Caco-2 (cell line): ENCODE data around the gene COX5B. TPM values are rescaled to one million over a fixed set of nuclear protein-coding genes. Genes with fewer than 3 reads are reported as not detected.

Experiments used
- BruUV-seq: library from RNA; stranded (reverse); fragments of 400-500 nt; replicated peaks from 2 replicates; lab custom pipeline; 2021; lab: Mats Ljungman, UMichigan
- CTCF ChIA-PET: fragments of 300-600 bp; sonication (Branson Sonifier 250); formaldehyde crosslinking; loops from one replicate; lab custom pipeline; 2022; ENCODE audit warnings: antibody characterized with exemption; lab: Charles Lee
- POLR2A ChIA-PET: fragments of 300-600 bp; sonication (Branson Sonifier 250); formaldehyde crosslinking; loops from one replicate; lab custom pipeline; 2022; ENCODE audit warnings: antibody characterized with exemption; lab: Charles Lee
- DNase-seq, 2 experiments: peaks; one replicate each; pipeline versions ENCODE4 v3.0.0 to v3.0.0-alpha.2; 2020 to 2022
- H3K27me3 ChIP-seq: replicated peaks from 2 replicates; pipeline ENCODE4 v1.6.0; 2011; ENCODE audit warnings: low read length; ENCODE audit not compliant: control insufficient read depth, insufficient read depth
- H3K36me3 ChIP-seq: 2 replicates; pipeline ENCODE4 v1.5.1; 2011; ENCODE audit warnings: low read length; ENCODE audit not compliant: control insufficient read depth, insufficient read depth
- H3K4me1 ChIP-seq: fragments of 250-450 bp; sonication (Bioruptor Pico); 2 replicates; pipeline ENCODE4 v1.5.1; 2020; ENCODE audit warnings: mild to moderate bottlenecking
- H3K4me3 ChIP-seq: 2 replicates; pipeline ENCODE4 v1.5.1; 2011; ENCODE audit warnings: low read depth, mild to moderate bottlenecking, control low read depth, low read length
- H3K9me3 ChIP-seq: fragments of 250-450 bp; sonication (Bioruptor Pico); 2 replicates; pipeline ENCODE4 v1.5.1; 2020; ENCODE audit warnings: mild to moderate bottlenecking, moderate library complexity
- H3K27ac Mint-ChIP-seq: one replicate; pipeline ENCODE4 v1.8.0; 2022; ENCODE audit warnings: mixed read lengths; ENCODE audit not compliant: unreplicated experiment
- H3K27me3 Mint-ChIP-seq: one replicate; pipeline ENCODE4 v1.8.0; 2022; ENCODE audit warnings: mixed read lengths; ENCODE audit not compliant: insufficient read depth, unreplicated experiment
- H3K36me3 Mint-ChIP-seq: one replicate; pipeline ENCODE4 v1.8.0; 2022; ENCODE audit warnings: mild to moderate bottlenecking, mixed read lengths; ENCODE audit not compliant: insufficient read depth, unreplicated experiment
- H3K4me1 Mint-ChIP-seq: one replicate; pipeline ENCODE4 v1.8.0; 2022; ENCODE audit warnings: low read depth, mixed read lengths; ENCODE audit not compliant: unreplicated experiment
- H3K4me3 Mint-ChIP-seq: one replicate; pipeline ENCODE4 v1.8.0; 2022; ENCODE audit warnings: mild to moderate bottlenecking, moderate library complexity, mixed read lengths; ENCODE audit not compliant: unreplicated experiment
- H3K9me3 Mint-ChIP-seq: one replicate; pipeline ENCODE4 v1.8.0; 2022; ENCODE audit warnings: mixed read lengths; ENCODE audit not compliant: unreplicated experiment
- CTCF ChIP-seq, 2 experiments: fragments of 200-600 bp in 1 of 2; IDR thresholded peaks; 1 replicate in 1 of 2; 2 replicates in 1 of 2; pipeline versions ENCODE4 v1.5.1 to v1.8.0; 2011 to 2022; ENCODE audit warnings: antibody characterized with exemption in 1 of 2, control low read depth in 1 of 2, inconsistent platforms in 1 of 2, low read depth in 1 of 2, low read length in 1 of 2, mild to moderate bottlenecking in 1 of 2, moderate library complexity in 1 of 2; ENCODE audit not compliant: insufficient read depth in 1 of 2, severe bottlenecking in 1 of 2, unreplicated experiment in 1 of 2
- intact Hi-C: fragments of 100-400 bp; cut with micrococcal nuclease; formaldehyde crosslinking; loops from one replicate; pipeline ENCODE4 v1.10.0; 2022; ENCODE audit not compliant: unreplicated experiment
- total RNA-seq: library from RNA; stranded (reverse); gene quantifications from 2 replicates; pipeline ENCODE4 v1.2.3, GENCODE V29; 2022

The COX5B gene
- total RNA-seq, 1 experiment from 2014 or later: 313 TPM

- no peaks in the 10 kb centered on the region for H3K36me3 ChIP-seq
- TF ChIP-seq CTCF (IDR thresholded peaks at IDR 0.05; ENCODE audit: insufficient read depth in 1 of 2, low read depth in 1 of 2, low read length in 1 of 2, severe bottlenecking in 1 of 2, unreplicated experiment in 1 of 2): no peak
- no peaks in the 10 kb centered on the region for H3K27me3 ChIP-seq
- Mint-ChIP-seq H3K4me1 (no peaks in the 10 kb centered on the region), H3K9me3 (no peaks in the 10 kb centered on the region), H3K36me3 (no peaks in the 10 kb centered on the region), H3K27me3 (no peaks in the 10 kb centered on the region), H3K27ac (no peak overlapping the region), H3K4me3 (no peak overlapping the region)
- DNase-seq: no peak
- ChIA-PET CTCF (interaction anchor here (2.1 kb wide), 1 partner anchor 24 kb away, joined by 4 read pairs; the partner anchor contains the start of gene ACTR1B), POLR2A (no interaction called here)
- no TSS peak for BruUV-seq
- intact Hi-C loops: no loop called here
- peaks cover 5% of the 10 kb centered on the region; the same call in 1 of the 2 replicates for H3K4me1 ChIP-seq
- no peak overlapping the region for H3K4me3 ChIP-seq
- H3K9me3 ChIP-seq: no peaks in the 10 kb centered on the region
Measured at GRCh38 chr2:97688062-97688827, 42.4 kb downstream of the COX5B start.

GRCh38 chr2:97691166-97691565, 45.3 kb downstream of the COX5B start:
- BruUV-seq: no TSS peak
- ChIA-PET POLR2A (interaction anchor here (1.0 kb wide), 1 partner anchor 45 kb away, joined by 4 read pairs; the partner anchor contains the start of gene COX5B), CTCF (interaction anchor here (1.7 to 2.2 kb wide), 2 partner anchors 9 to 27 kb away, joined by 5 to 15 read pairs; partner anchors contain the start of gene ACTR1B)
- TF ChIP-seq CTCF (IDR thresholded peaks at IDR 0.05; ENCODE audit: insufficient read depth in 1 of 2, low read depth in 1 of 2, low read length in 1 of 2, severe bottlenecking in 1 of 2, unreplicated experiment in 1 of 2): no peak
- no peaks in the 10 kb centered on the region for H3K27me3 Mint-ChIP-seq
- peak; percentile 25 to 56 for DNase-seq
- no peaks in the 10 kb centered on the region for H3K36me3 ChIP-seq
- no peak overlapping the region for H3K4me3 Mint-ChIP-seq
- H3K27ac Mint-ChIP-seq: no peak overlapping the region
- no peaks in the 10 kb centered on the region for H3K9me3 Mint-ChIP-seq
- intact Hi-C loops: no loop called here
- no peaks in the 10 kb centered on the region for H3K27me3 ChIP-seq
- H3K9me3 ChIP-seq: no peaks in the 10 kb centered on the region
- peaks cover 8% of the 10 kb centered on the region for H3K4me1 Mint-ChIP-seq
- H3K4me3 ChIP-seq: no peak overlapping the region
- H3K4me1 ChIP-seq: peaks cover 5% of the 10 kb centered on the region; the same call in 1 of the 2 replicates
- H3K36me3 Mint-ChIP-seq: no peaks in the 10 kb centered on the region

- Histone ChIP-seq H3K4me3 (no peak overlapping the region), H3K27me3 (no peaks in the 10 kb centered on the region), H3K4me1 (peaks cover 8% of the 10 kb centered on the region), H3K9me3 (no peaks in the 10 kb centered on the region), H3K36me3 (no peaks in the 10 kb centered on the region)
- TF ChIP-seq CTCF (IDR thresholded peaks at IDR 0.05; ENCODE audit: insufficient read depth in 1 of 2, low read depth in 1 of 2, low read length in 1 of 2, severe bottlenecking in 1 of 2, unreplicated experiment in 1 of 2): no peak
- Mint-ChIP-seq H3K27ac (no peak overlapping the region), H3K9me3 (no peaks in the 10 kb centered on the region), H3K4me1 (peaks cover 8% of the 10 kb centered on the region), H3K4me3 (no peak overlapping the region), H3K27me3 (no peaks in the 10 kb centered on the region), H3K36me3 (no peaks in the 10 kb centered on the region)
- DNase-seq: no peak
- ChIA-PET POLR2A (no interaction called here), CTCF (no interaction called here)
- no TSS peak for BruUV-seq
- intact Hi-C loops: no loop called here
Measured at GRCh38 chr2:97693476-97693875, 47.6 kb downstream of the COX5B start.
